Measurements from ENCODE around the gene DHRS7. TPM values are rescaled to one million over a fixed set of nuclear protein-coding genes. Genes with fewer than 3 reads are reported as not detected.

DHRS7 gene
- total and polyA plus RNA-seq, 2 donors (not counting 3 experiments of a cell fraction or from before 2014, with no cell fraction given): 28.6 to 29.3 TPM

DNA sequence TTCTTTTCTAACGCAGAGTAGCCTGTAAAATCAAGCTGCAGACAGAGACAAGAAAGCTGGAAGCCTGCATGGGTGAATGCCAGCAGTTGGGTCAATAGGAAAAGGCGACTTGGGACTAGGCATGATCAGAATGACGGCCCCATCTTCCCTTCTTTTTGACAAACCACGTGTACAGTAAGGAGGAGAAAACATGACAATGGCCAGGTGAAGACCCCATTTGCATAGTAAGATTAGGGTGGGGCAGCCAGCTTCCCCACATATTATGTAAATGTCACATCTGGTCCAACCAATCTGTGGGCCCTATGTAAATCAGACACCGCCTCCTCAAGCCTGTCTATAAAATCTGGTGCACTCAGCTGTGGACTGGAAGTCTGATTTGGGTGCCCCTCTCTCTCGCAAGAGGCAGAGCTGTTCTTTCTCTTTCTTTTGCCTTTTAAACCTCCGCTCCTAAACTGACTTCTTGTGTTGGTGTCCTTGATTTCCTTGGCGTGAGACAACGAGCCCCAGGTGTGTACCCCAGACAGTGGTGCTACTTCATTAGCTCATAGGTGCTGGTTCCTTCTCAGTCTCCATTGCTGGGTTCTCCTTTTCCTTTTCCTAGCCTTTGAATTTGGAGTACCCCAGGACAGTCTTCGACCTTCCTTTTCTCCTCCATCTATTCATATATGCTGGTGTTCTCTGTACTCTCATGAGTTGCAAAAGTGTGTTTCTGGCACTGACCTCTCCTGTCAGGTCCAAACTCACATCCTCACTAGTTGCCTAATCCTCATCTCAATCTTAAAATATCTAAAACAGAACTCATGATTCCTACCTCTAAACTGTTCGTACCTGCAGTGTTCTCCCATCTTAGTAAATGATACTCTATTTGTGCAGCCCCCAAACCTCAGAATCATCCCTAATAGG, 9.4 kb upstream of the DHRS7 start:
- ChIA-PET CTCF (interaction anchor here (1.2 to 1.7 kb wide), 2 partner anchors 9 to 10 kb away, joined by 4 to 7 read pairs; partner anchors contain the start of gene DHRS7), POLR2A (no interaction called here)
- Histone ChIP-seq H2AFZ (ENCODE audit: low read depth, low read length) (no peak overlapping the region), H3K4me2 (ENCODE audit: insufficient read depth, low read length) (no peak overlapping the region), H3K4me3 (replicated peaks in 1 of 3; ENCODE audit: insufficient read depth in 1 of 3, low read depth in 1 of 3, low read length in 3 of 3) (no peak overlapping the region), H4K20me1 (replicated peaks; ENCODE audit: control insufficient read depth, extremely low read depth, insufficient read depth, low read length) (no peaks in the 10 kb centered on the region), H3K27ac (ENCODE audit: insufficient read depth, low read depth, low read length) (no peak overlapping the region), H3K36me3 (ENCODE audit: control insufficient read depth in 2 of 2, extremely low read depth in 1 of 2, insufficient read depth in 2 of 2, low read length in 2 of 2) (no peaks in the 10 kb centered on the region), H3K79me2 (ENCODE audit: control insufficient read depth, insufficient read depth, low read length) (no peaks in the 10 kb centered on the region), H3K9me3 (replicated peaks; ENCODE audit: control insufficient read depth, insufficient read depth, low read length) (no peaks in the 10 kb centered on the region), H3K9ac (replicated peaks; ENCODE audit: extremely low read depth, insufficient read depth, low read length) (no peak overlapping the region), H3K4me1 (ENCODE audit: control insufficient read depth, extremely low read depth, insufficient read depth, low read length) (no peaks in the 10 kb centered on the region), H3K9me1 (replicated peaks; ENCODE audit: control insufficient read depth, extremely low read depth, insufficient read depth, low read length) (no peaks in the 10 kb centered on the region), H3K27me3 (ENCODE audit: control insufficient read depth in 2 of 2, insufficient read depth in 2 of 2, low read length in 2 of 2) (peaks cover 3 to 8% of the 10 kb centered on the region in 2 experiments)
- intact Hi-C loops (cut with micrococcal nuclease): no loop called here
- BruUV-seq (replicated peaks): no TSS peak
- FAIRE-seq (no peak), DNase-seq (ENCODE audit: low read depth, low spot score) (no peak)
- dilution Hi-C loops (cut with MboI; ENCODE audit: extremely low pct_ligation_motif_present, low sequenced_read_pairs): no loop called here
- TF ChIP-seq, protein P1, sequence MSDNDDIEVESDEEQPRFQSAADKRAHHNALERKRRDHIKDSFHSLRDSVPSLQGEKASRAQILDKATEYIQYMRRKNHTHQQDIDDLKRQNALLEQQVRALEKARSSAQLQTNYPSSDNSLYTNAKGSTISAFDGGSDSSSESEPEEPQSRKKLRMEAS (IDR thresholded peaks at IDR 0.05; ENCODE audit: insufficient read depth, insufficient read length): no peak
- no peak for TF ChIP-seq POLR2A (IDR thresholded peaks at IDR 0.05; ENCODE audit: low read depth, low read length)
- TF ChIP-seq POLR2AphosphoS5 (IDR thresholded peaks at IDR 0.05; ENCODE audit: insufficient read depth, low read depth, low read length): no peak
- no peak for TF ChIP-seq GATA2 (IDR thresholded peaks at IDR 0.05; ENCODE audit: insufficient read depth, insufficient read length, low read depth, low read length)
- TF ChIP-seq, protein P2, sequence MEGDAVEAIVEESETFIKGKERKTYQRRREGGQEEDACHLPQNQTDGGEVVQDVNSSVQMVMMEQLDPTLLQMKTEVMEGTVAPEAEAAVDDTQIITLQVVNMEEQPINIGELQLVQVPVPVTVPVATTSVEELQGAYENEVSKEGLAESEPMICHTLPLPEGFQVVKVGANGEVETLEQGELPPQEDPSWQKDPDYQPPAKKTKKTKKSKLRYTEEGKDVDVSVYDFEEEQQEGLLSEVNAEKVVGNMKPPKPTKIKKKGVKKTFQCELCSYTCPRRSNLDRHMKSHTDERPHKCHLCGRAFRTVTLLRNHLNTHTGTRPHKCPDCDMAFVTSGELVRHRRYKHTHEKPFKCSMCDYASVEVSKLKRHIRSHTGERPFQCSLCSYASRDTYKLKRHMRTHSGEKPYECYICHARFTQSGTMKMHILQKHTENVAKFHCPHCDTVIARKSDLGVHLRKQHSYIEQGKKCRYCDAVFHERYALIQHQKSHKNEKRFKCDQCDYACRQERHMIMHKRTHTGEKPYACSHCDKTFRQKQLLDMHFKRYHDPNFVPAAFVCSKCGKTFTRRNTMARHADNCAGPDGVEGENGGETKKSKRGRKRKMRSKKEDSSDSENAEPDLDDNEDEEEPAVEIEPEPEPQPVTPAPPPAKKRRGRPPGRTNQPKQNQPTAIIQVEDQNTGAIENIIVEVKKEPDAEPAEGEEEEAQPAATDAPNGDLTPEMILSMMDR (IDR thresholded peaks at IDR 0.05; ENCODE audit: extremely low read depth in 1 of 2, insufficient read depth in 1 of 2, low read depth in 1 of 2, low read length in 2 of 2): no peak
- no peak for TF ChIP-seq MYC (IDR thresholded peaks at IDR 0.05; ENCODE audit: low read depth, low read length)
- no peak for TF ChIP-seq JUN (IDR thresholded peaks at IDR 0.05; ENCODE audit: borderline replicate concordance, insufficient read depth, insufficient read length, low read depth)
